ENCODE measurements around the gene FYCO1. TPM values are rescaled to one million over a fixed set of nuclear protein-coding genes. Genes with fewer than 3 reads are reported as not detected.

FYCO1 gene
- total and polyA plus RNA-seq, 10 of the 15 experiments (the other 5 are each of a cell fraction or from before 2014, with no cell fraction given): 1.5 to 8.4 (median 6.5) TPM

GRCh38 chr3:45946307-45946706 lies 49.3 kb downstream of the FYCO1 start:
- 95% methylated on average over 1 of the region's 1 CpG for WGBS (ENCODE audit: insufficient coverage, insufficient replicate concordance, low lambda C conversion rate, missing lambda C conversion rate)
- FAIRE-seq (no peak), DNase-seq (ENCODE audit: low read depth, low spot score) (no peak), ATAC-seq (no peak)
- no TSS peak for BruUV-seq (replicated peaks)
- RAD21 ChIA-PET (ENCODE audit: unreplicated experiment): no interaction called here
- no peak overlapping the region for H3K4me3 ChIP-seq
- CTCF ChIA-PET: interaction anchor here (1.1 to 2.4 kb wide), 3 partner anchors 131 to 138 kb away, joined by 3 to 11 read pairs (median 3); no protein-coding TSS in a partner anchor
- TF ChIP-seq RAD21 (IDR thresholded peaks at IDR 0.05; ENCODE audit: insufficient read depth, low read depth, low read length) (0 out of 2 replicates have a peak, but pooled peaks have one; percentile 20), MXI1 (IDR thresholded peaks at IDR 0.05; ENCODE audit: low read depth, low read length) (no peak), SMC3 (IDR thresholded peaks at IDR 0.05; ENCODE audit: borderline replicate concordance, low read length) (0 out of 2 replicates have a peak, but pooled peaks have one; percentile 17)
- TF ChIP-seq, protein P1, sequence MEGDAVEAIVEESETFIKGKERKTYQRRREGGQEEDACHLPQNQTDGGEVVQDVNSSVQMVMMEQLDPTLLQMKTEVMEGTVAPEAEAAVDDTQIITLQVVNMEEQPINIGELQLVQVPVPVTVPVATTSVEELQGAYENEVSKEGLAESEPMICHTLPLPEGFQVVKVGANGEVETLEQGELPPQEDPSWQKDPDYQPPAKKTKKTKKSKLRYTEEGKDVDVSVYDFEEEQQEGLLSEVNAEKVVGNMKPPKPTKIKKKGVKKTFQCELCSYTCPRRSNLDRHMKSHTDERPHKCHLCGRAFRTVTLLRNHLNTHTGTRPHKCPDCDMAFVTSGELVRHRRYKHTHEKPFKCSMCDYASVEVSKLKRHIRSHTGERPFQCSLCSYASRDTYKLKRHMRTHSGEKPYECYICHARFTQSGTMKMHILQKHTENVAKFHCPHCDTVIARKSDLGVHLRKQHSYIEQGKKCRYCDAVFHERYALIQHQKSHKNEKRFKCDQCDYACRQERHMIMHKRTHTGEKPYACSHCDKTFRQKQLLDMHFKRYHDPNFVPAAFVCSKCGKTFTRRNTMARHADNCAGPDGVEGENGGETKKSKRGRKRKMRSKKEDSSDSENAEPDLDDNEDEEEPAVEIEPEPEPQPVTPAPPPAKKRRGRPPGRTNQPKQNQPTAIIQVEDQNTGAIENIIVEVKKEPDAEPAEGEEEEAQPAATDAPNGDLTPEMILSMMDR (IDR thresholded peaks at IDR 0.05 in 2 of 3, conservative IDR thresholded peaks at IDR 0.05 in 1 of 3; ENCODE audit: control insufficient read depth in 2 of 3, extremely low read depth in 1 of 3, insufficient read depth in 1 of 3, low read depth in 3 of 3, low read length in 3 of 3): peak in 2 of 3 experiments; percentile 12 to 15; a peak in 2 of 6 replicates
- no peak overlapping the region for H3K9ac ChIP-seq (ENCODE audit: control insufficient read depth, insufficient read depth, low read length)
- H3K27ac ChIP-seq (ENCODE audit: control insufficient read depth, insufficient read depth): no peak overlapping the region
- H3K4me2 ChIP-seq (ENCODE audit: control insufficient read depth, insufficient read depth): no peak overlapping the region
- H3K36me3 ChIP-seq (ENCODE audit: control insufficient read depth in 2 of 2, insufficient read depth in 2 of 2, low read length in 1 of 2): peaks cover 10 to 27% of the 10 kb centered on the region in 2 experiments
- in situ Hi-C loops (cut with MboI): loop anchor here (5.0 to 10.0 kb wide), 2 partner anchors 268 to 426 kb away; partner anchors contain the start of gene CCR5
- intact Hi-C loops (cut with micrococcal nuclease; ENCODE audit: unreplicated experiment): no loop called here
- H2AFZ ChIP-seq (ENCODE audit: control insufficient read depth, low read depth, low read length): no peak overlapping the region
- SMC1A ChIA-PET (ENCODE audit: uncharacterized antibody, unreplicated experiment): interaction anchor here (1.1 to 21.6 kb wide), 4 partner anchors 8 to 135 kb away, joined by 3 to 523 read pairs (median 4); no protein-coding TSS in a partner anchor
- POLR2A ChIA-PET: no interaction called here
- H4K20me1 ChIP-seq (ENCODE audit: control insufficient read depth, insufficient read depth): no peaks in the 10 kb centered on the region
- H3K79me2 ChIP-seq (ENCODE audit: control insufficient read depth, insufficient read depth, low read length): no peaks in the 10 kb centered on the region
- H3K9me3 ChIP-seq (replicated peaks; ENCODE audit: control insufficient read depth, insufficient read depth, low read length): no peaks in the 10 kb centered on the region
- H3K27me3 ChIP-seq (replicated peaks in 1 of 2; ENCODE audit: control insufficient read depth in 2 of 2, insufficient read depth in 2 of 2, low read length in 1 of 2): no peaks in the 10 kb centered on the region
- H3K4me1 ChIP-seq (ENCODE audit: control insufficient read depth, insufficient read depth, low read length): no peaks in the 10 kb centered on the region

Data from GM12878 (cell line).